GM18907 (cell line): ENCODE measurements around the gene NKIRAS1.
"Not testable (repeated sequence)": the region's sequence is repeated elsewhere in the genome, so short reads cannot be mapped to it uniquely, and the experiment has no call there.

Source experiments
- ATAC-seq: cut with Tn5 transposase; IDR thresholded peaks from one replicate; pipeline ENCODE4 v1.9.1; 2021; ENCODE audit warnings: mild to moderate bottlenecking, moderate library complexity; ENCODE audit not compliant: unreplicated experiment

NKIRAS1 gene

GRCh38 chr3:23872330-23872729 lies 44.5 kb downstream of the NKIRAS1 start:
- ATAC-seq = no peak

DNA sequence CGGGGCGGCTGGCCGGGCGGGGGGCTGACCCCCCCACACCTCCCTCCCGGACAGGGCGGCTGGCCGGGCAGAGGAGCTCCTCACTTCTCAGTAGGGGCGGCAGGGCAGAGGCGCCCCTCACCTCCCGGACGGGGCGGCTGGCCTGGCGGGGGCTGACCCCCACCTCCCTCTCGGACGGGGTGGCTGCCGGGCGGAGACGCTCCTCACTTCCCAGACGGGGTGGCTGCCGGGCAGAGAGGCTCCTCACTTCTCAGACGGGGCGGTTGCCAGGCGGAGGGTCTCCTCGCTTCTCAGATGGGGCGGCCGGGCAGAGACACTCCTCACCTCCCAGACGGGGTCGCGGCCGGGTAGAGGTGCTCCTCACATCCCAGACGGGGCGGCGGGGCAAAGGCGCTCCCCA lies 45.4 kb downstream of the NKIRAS1 start:
- not testable (repeated sequence) for ATAC-seq

DNA sequence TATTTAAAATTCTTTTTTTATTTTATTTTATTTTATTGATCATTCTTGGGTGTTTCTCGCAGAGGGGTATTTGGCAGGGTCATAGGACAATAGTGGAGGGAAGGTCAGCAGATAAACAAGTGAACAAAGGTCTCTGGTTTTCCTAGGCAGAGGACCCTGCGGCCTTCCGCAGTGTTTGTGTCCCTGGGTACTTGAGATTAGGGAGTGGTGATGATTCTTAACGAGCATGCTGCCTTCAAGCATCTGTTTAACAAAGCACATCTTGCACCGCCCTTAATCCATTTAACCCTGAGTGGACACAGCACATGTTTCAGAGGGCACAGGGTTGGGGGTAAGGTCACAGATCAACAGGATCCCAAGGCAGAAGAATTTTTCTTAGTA lies 46.1 kb downstream of the NKIRAS1 start:
- ATAC-seq = not testable (repeated sequence)

DNA sequence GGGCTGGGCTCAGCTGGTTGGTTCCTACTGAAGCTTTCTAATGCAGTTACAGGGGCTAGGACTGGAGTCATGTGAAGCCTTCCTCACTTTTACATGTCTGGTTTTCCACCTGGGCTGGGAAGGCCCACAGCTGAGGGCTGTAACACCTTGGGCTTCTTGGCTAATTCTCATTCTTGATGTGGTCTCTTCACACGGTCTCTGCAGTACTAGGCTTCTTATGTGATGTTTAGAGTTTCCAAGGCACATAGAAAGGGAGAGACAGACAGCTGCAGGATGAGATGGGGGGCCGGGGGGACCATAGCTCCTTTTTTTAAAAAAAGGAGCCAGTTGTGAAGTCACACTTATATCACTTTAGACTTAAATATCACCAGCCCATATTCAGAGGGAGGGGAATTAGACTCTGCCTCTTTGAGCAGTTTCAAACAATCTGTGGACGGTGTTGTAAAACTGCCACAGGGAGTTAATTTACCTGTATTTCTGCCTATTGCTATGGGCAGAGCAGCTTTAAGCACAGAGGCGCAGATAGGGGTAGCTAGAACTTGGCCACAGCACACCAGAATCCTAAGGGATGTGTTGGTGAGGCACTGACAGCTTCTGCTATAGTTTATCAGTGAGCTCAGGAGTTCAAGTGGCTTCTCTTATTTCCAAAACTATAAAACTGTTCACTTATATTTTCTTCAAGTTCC lies 46.7 kb downstream of the NKIRAS1 start:
- no peak for ATAC-seq

- ATAC-seq = no peak
Measured at GRCh38 chr3:23867838-23868237, 49.0 kb downstream of the NKIRAS1 start.

- ATAC-seq = no peak
Measured at GRCh38 chr3:23867400-23867799, 49.4 kb downstream of the NKIRAS1 start.

- peak; percentile 94 for ATAC-seq
Measured at GRCh38 chr3:23865595-23866396, 51.0 kb downstream of the NKIRAS1 start.

DNA sequence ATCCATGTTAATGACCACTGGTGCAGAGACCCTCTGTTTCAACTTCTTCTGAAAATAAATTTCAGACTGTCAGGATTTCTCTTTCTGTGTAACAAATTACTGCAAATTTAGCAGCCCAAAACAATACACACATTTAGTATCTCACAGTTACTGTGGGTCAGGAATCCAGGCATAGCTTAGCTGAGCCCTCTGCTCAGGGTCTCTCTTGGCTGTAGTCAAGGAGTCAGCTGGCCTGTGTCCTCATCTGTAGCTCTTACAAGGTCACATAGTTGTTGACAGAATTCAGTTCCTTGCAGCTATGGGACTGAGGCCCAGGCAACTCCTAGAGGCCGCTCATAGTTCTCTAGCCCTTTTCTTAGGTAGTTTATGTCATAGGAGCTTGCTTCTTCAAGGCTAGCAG lies 51.9 kb downstream of the NKIRAS1 start:
- no peak for ATAC-seq

DNA sequence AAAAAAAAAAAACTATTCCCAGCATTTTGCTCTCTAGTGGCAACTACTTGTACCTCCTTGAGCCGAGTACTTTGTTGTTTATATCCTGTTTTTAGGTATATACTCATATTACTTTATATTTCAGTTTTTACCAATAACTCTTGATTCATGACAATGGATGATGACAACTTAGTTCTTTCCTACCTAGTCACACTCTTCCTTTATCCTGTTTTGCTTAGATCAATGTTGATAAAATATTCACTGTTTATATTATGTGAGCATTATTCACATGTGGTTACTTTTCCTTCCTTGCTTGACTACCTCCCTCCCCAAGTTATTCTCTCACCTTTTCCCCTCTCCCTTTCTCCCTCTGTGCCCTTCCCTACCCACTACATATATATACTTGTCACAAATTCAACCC lies 53.7 kb downstream of the NKIRAS1 start:
- no peak for ATAC-seq

DNA sequence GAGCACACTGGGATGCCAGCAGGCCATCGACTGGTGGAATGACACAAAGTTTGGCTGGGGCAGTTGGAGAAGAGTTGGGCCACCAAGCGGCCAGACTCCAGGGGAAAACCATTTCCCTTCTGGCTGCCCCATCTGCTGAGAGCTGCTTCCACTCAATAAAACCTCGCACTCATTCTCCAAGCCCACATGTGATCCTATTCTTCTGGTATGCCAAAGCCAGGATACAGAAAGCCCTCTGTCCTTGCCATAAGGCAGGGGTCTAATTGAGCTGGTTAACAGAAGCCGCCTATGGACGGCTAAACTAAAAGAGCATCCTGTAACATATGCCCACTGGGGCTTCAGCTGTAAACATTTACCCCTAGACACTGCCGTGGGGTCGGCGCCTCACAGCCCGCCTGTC lies 55.1 kb downstream of the NKIRAS1 start:
- no peak for ATAC-seq

DNA sequence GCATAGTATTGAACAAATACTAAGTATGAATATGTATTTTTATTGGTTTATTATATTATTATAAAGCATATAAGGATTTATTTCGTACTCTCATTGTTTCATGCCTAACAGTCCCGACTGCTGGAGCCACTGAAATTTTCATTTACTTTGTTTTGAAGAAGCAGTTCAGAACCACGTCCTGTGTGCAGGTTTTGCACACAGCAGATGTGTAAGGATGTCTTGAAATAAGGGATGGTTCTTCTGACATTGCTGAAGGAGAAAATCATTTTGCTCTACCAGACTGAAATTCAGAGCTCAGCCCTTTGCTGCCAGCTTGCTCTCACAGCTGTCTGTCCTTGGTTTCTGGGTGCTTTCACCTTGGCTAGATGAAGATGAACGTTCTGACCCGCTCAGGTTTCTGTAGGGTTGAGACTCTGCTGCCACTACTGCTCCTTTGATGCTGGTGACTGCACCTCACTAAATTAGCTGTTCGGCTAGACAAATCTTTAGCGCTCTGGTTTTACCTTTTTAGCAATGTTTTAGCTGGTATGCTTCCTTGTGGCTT lies 56.9 kb downstream of the NKIRAS1 start:
- ATAC-seq = no peak

- ATAC-seq = no peak
Measured at GRCh38 chr3:23859012-23859743, 57.6 kb downstream of the NKIRAS1 start.

- ATAC-seq = no peak
Measured at GRCh38 chr3:23856286-23856685, 60.5 kb downstream of the NKIRAS1 start.

DNA sequence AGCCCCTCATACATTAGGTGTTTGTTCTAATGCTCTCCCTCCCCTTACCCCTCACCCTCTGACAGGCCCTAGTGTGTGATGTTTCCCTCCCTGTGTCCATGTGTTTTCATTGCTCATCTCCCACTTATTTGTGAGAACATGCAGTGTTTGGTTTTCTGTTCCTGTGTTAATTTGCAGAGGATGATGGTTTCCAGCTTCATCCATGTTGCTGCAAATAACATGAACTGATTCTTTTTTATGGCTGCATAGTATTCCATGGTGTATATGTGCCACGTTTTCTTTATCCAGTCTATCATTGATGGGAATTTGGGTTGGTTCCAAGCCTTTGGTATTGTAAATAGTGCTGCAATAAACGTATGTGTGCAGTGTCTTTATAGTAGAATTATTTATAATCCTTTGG lies 67.3 kb downstream of the NKIRAS1 start:
- not testable (repeated sequence) for ATAC-seq

GRCh38 chr3:23845326-23846216 lies 71.2 kb downstream of the NKIRAS1 start:
- ATAC-seq = no peak

DNA sequence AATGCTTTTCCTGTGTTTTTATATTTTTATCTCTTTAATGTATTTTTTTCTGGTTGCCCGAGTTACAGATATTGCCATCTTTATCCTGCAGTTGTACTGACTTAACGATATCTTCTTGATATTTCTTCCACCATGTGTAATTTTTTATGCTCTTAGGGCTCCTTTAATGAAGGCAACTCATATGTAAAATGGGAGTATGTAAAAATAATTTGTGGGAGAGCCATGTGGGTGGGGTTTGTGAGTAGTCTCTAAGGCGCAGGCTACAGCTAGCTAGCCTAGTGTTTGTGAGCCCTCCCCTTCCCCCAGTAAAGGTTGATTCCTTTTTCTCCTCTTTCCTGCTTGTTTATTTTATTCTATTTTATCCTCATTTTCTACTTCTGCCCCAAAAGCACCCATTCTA lies 72.9 kb downstream of the NKIRAS1 start:
- ATAC-seq = no peak
